Subcutaneous adipose tissue (tissue), 4 donors: ENCODE results near the gene RBM6. TPM values are rescaled to one million over a fixed set of nuclear protein-coding genes. Genes with fewer than 3 reads are reported as not detected.

Experiments used
- CTCF ChIP-seq: fragments of 450-650 bp; IDR thresholded peaks from one replicate; pipeline ENCODE4 v1.5.1; 2016; ENCODE audit warnings: low read depth, mild to moderate bottlenecking, control low read depth, antibody characterized with exemption, moderate library complexity
- total RNA-seq, 4 donors: library from RNA; depleted of rRNA; stranded (reverse); fragments of >200 nt; gene quantifications; one replicate each; pipeline ENCODE4 v1.1.0, GENCODE V29; 2016

RBM6 gene
- total RNA-seq, 4 donors from 2014 or later = 95.5 to 150 (median 107) TPM

DNA sequence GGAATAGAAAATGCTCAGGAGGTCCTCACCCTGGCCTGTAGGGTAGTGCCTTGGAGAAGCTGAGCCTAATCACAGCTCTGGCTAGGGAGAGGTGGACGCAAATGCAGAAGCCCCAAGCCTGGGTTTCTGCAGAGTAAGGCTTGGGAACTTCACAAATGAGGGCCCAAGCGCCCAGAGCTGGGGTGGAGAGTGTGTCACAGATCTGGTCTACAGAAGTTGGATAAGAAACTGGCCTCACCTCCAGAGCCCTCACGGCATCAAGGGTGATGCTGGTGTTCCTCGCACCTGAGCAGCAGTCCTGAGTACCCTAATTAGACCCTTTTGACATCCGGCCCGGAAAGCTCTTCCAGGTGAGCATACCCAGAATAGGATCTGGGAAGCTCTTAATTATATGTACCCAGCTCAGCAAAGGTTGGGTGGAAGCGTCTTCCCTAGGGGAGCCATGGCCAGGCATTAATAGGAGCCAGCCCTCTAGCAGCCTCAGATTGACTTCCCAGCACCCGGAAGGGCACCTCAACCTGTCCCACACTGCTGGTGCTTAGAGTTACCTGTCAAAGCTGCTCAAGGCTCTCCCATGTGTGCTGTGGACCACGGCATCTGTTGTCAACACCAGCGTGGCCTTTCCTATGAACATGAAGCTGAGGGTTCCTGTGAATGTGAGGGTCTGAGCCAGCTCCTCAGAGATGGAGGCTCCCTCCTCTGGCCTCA lies 180.6 kb downstream of the RBM6 start:
- no peak for TF ChIP-seq CTCF

DNA sequence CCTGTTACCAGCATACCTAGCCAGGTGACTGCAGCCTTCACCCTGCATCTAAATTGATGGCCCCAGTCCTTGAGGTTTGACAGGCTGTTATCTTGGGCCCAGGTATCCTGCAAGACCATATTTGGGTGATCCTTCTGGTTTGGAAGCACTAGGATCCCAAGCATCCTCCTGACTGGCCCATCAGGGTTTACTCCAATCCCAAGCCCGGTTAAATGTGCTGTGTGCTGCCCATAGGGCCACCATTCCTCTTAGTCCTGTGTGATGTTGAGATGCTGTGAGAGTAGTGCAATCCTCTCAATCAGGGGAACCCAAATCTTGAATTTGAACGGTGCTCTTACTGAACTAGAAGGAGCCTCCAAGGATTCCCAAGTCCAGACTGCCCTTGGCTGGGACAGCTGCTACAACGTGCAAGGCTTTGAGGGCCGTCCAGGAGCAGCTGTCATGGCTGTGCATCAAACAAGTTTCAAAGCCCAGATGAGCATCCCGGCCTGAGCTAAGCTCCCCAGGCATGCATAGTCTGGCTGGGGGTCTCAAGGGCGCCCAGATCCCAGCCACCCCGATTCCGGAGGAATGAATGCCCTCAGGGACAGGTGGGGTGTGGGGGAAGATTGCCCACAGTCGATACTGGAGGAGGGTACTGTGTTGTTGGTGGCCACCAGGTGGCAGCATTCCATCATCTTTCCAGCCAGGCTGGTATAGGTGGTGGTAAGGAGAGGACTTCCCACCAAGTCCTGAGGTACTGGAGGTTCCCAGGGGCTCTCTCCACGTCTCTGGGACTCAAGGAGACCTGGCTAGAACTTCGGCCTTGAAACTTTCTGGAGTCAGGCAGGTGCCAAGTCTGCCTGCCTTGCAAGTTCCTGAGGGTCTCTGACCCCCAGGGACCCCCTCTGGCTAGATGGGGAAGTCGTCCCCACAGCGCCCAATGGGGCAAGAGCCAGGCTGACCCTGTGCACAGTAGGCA lies 181.4 kb downstream of the RBM6 start:
- no peak for TF ChIP-seq CTCF

GRCh38 chr3:50122071-50122470 lies 182.1 kb downstream of the RBM6 start:
- TF ChIP-seq CTCF = no peak

- TF ChIP-seq CTCF = no peak
Measured at GRCh38 chr3:50122661-50123391, 182.9 kb downstream of the RBM6 start.

- TF ChIP-seq CTCF = no peak
Measured at GRCh38 chr3:50123394-50124051, 183.6 kb downstream of the RBM6 start.

GRCh38 chr3:50124052-50124799 lies 184.3 kb downstream of the RBM6 start:
- no peak for TF ChIP-seq CTCF
